ENCODE results near the gene JPH3.
"Not testable (repeated sequence)": the region's sequence is repeated elsewhere in the genome, so short reads cannot be mapped to it uniquely, and the experiment has no call there.

JPH3 gene

GRCh38 chr16:87575027-87575804 lies 27.1 kb upstream of the JPH3 start:
- peak; percentile 56 to 59 for DNase-seq

- no peak for DNase-seq
Observed at GRCh38 chr16:87576171-87576570, 26.1 kb upstream of the JPH3 start.

GRCh38 chr16:87578142-87578930 lies 24.0 kb upstream of the JPH3 start:
- DNase-seq, result not testable (repeated sequence)

GRCh38 chr16:87579691-87580090 lies 22.6 kb upstream of the JPH3 start:
- no peak for DNase-seq

- no peak for DNase-seq
Observed at GRCh38 chr16:87580855-87581261, 21.4 kb upstream of the JPH3 start.

GRCh38 chr16:87581857-87582215 lies 20.5 kb upstream of the JPH3 start:
- peak; percentile 59 to 64 for DNase-seq

GRCh38 chr16:87582216-87582965 lies 19.9 kb upstream of the JPH3 start:
- no peak for DNase-seq

- DNase-seq, result no peak
Observed at GRCh38 chr16:87582966-87583325, 19.4 kb upstream of the JPH3 start.

- no peak for DNase-seq
Observed at GRCh38 chr16:87583453-87584131, 18.7 kb upstream of the JPH3 start.

- DNase-seq, result no peak
Observed at GRCh38 chr16:87584271-87584670, 18.0 kb upstream of the JPH3 start.

- no peak for DNase-seq
Observed at GRCh38 chr16:87584975-87585374, 17.3 kb upstream of the JPH3 start.

- DNase-seq, result no peak
Observed at GRCh38 chr16:87585442-87586200, 16.7 kb upstream of the JPH3 start.

- DNase-seq, result no peak
Observed at GRCh38 chr16:87586201-87586782, 16.0 kb upstream of the JPH3 start.

- DNase-seq, result no peak
Observed at GRCh38 chr16:87587636-87588035, 14.7 kb upstream of the JPH3 start.

- DNase-seq, result no peak
Observed at GRCh38 chr16:87592018-87592712, 10.1 kb upstream of the JPH3 start.

- DNase-seq, result no peak
Observed at GRCh38 chr16:87593710-87594258, 8.5 kb upstream of the JPH3 start.

- DNase-seq, result no peak
Observed at GRCh38 chr16:87595712-87596111, 6.6 kb upstream of the JPH3 start.

GRCh38 chr16:87597324-87597830 lies 4.9 kb upstream of the JPH3 start:
- DNase-seq, result no peak

- DNase-seq, result no peak
Observed at GRCh38 chr16:87598431-87598830, 3.9 kb upstream of the JPH3 start.

GRCh38 chr16:87600246-87600645 lies 2.1 kb upstream of the JPH3 start:
- no peak for DNase-seq
